A549 (cell line): Measurements from ENCODE around the gene OTOP3.
A peak's percentile ranks its signal among the peaks of the same experiment; 100 is the strongest.

Experiments
- CBX8 ChIP-seq: fragments of 200-600 bp; sonication (generic); IDR thresholded peaks from 2 replicates; pipeline ENCODE4 v1.6.1; 2016
- CEBPB ChIP-seq, 2 experiments: fragments of >200 bp in 1 of 2; sonication (Bioruptor Twin) in 1 of 2; formaldehyde crosslinking in 1 of 2; IDR thresholded peaks; 2 replicates each; pipeline ENCODE4 v1.6.1; 2012 to 2016
- EP300 ChIP-seq, 2 experiments: fragments of >200 bp; sonication (Bioruptor Twin); formaldehyde crosslinking; IDR thresholded peaks; 2 replicates in 1 of 2; 3 replicates in 1 of 2; pipeline ENCODE4 v1.6.1; 2016 to 2017
- FOSL2 ChIP-seq, 2 experiments: fragments of 450-650 bp in 1 of 2; fragments of >200 bp in 1 of 2; sonication (Bioruptor Twin) in 1 of 2; formaldehyde crosslinking; IDR thresholded peaks; 2 replicates each; pipeline versions ENCODE4 v1.5.0 to v1.6.1; 2016 to 2020; ENCODE audit warnings: mild to moderate bottlenecking in 1 of 2, moderate library complexity in 1 of 2
- HOXB5 ChIP-seq: fragments of 250-450 bp; sonication (Bioruptor Pico); IDR thresholded peaks from 2 replicates; pipeline ENCODE4 v1.5.0; 2020; ENCODE audit warnings: mild to moderate bottlenecking, moderate library complexity
- JUNB ChIP-seq: fragments of >200 bp; sonication (Bioruptor Twin); formaldehyde crosslinking; IDR thresholded peaks from 2 replicates; pipeline ENCODE4 v1.6.1; 2016
- MAFK ChIP-seq: fragments of 450-650 bp; IDR thresholded peaks from 2 replicates; pipeline ENCODE4 v1.6.1; 2014; ENCODE audit not compliant: partially characterized antibody
- MAX ChIP-seq: IDR thresholded peaks from 2 replicates; pipeline ENCODE4 v1.6.1; 2012
- POLR2A ChIP-seq: IDR thresholded peaks from 2 replicates; pipeline ENCODE4 v1.6.1; 2012; ENCODE audit warnings: mild to moderate bottlenecking, low read length
- RARB ChIP-seq: fragments of 250-450 bp; sonication (Bioruptor Pico); IDR thresholded peaks from 2 replicates; pipeline ENCODE4 v1.8.0; 2021; ENCODE audit warnings: mild to moderate bottlenecking, moderate library complexity
- RNF2 ChIP-seq: fragments of 200-600 bp; sonication (generic); IDR thresholded peaks from 2 replicates; pipeline ENCODE4 v1.6.1; 2016; ENCODE audit warnings: low read depth, mild to moderate bottlenecking, antibody characterized with exemption, moderate library complexity, borderline replicate concordance
- TF ChIP-seq, protein P1 (sequence below): fragments of >200 bp; sonication (Bioruptor Twin); formaldehyde crosslinking; IDR thresholded peaks from 3 replicates; pipeline ENCODE4 v1.5.1; 2016
- TF ChIP-seq, protein P2 (sequence below): fragments of 200-600 bp; sonication (generic); IDR thresholded peaks from 2 replicates; pipeline ENCODE4 v1.6.1; 2016; ENCODE audit warnings: antibody characterized with exemption, mild to moderate bottlenecking, moderate library complexity
- TF ChIP-seq, protein P3 (sequence below): IDR thresholded peaks from 2 replicates; pipeline ENCODE4 v1.6.1; 2012

DNA sequence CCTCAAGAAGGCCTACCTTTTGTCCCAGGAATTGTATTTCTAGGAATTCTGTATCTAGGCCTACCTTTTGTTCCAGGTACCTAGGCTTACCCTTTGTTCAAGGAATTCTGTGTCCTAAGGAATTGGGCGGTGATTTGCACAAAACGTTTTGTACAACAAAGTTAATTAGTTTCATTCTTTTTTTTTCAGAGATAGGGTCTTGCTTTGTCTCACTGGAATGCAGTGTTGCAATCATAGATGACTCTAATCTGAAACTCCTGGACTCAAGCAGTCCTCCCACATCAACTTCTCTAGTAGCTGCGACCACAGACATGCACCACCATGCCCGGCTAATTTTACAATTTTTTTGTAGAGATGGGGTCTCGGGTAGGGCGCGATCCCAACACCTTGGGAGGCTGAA, 58.7 kb downstream of the OTOP3 start:
- TF ChIP-seq FOSL2 (IDR thresholded peaks at IDR 0.05), result no peak
- no peak for TF ChIP-seq FOSL2 (CRISPR knock-in tag; IDR thresholded peaks at IDR 0.05)
- no peak for TF ChIP-seq JUNB
- TF ChIP-seq, protein P1, sequence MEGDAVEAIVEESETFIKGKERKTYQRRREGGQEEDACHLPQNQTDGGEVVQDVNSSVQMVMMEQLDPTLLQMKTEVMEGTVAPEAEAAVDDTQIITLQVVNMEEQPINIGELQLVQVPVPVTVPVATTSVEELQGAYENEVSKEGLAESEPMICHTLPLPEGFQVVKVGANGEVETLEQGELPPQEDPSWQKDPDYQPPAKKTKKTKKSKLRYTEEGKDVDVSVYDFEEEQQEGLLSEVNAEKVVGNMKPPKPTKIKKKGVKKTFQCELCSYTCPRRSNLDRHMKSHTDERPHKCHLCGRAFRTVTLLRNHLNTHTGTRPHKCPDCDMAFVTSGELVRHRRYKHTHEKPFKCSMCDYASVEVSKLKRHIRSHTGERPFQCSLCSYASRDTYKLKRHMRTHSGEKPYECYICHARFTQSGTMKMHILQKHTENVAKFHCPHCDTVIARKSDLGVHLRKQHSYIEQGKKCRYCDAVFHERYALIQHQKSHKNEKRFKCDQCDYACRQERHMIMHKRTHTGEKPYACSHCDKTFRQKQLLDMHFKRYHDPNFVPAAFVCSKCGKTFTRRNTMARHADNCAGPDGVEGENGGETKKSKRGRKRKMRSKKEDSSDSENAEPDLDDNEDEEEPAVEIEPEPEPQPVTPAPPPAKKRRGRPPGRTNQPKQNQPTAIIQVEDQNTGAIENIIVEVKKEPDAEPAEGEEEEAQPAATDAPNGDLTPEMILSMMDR, result no peak
- no peak for TF ChIP-seq POLR2A
- TF ChIP-seq, protein P2, sequence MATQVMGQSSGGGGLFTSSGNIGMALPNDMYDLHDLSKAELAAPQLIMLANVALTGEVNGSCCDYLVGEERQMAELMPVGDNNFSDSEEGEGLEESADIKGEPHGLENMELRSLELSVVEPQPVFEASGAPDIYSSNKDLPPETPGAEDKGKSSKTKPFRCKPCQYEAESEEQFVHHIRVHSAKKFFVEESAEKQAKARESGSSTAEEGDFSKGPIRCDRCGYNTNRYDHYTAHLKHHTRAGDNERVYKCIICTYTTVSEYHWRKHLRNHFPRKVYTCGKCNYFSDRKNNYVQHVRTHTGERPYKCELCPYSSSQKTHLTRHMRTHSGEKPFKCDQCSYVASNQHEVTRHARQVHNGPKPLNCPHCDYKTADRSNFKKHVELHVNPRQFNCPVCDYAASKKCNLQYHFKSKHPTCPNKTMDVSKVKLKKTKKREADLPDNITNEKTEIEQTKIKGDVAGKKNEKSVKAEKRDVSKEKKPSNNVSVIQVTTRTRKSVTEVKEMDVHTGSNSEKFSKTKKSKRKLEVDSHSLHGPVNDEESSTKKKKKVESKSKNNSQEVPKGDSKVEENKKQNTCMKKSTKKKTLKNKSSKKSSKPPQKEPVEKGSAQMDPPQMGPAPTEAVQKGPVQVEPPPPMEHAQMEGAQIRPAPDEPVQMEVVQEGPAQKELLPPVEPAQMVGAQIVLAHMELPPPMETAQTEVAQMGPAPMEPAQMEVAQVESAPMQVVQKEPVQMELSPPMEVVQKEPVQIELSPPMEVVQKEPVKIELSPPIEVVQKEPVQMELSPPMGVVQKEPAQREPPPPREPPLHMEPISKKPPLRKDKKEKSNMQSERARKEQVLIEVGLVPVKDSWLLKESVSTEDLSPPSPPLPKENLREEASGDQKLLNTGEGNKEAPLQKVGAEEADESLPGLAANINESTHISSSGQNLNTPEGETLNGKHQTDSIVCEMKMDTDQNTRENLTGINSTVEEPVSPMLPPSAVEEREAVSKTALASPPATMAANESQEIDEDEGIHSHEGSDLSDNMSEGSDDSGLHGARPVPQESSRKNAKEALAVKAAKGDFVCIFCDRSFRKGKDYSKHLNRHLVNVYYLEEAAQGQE, result no peak
- no peak for TF ChIP-seq EP300 (IDR thresholded peaks at IDR 0.05)
- no peak for TF ChIP-seq HOXB5 (CRISPR knock-in tag)
- TF ChIP-seq RARB (CRISPR knock-in tag), result no peak
- TF ChIP-seq MAX, result no peak
- TF ChIP-seq CBX8, result no peak
- peak in 1 of 2 experiments; percentile 15; a peak in 2 of 4 replicates for TF ChIP-seq CEBPB (IDR thresholded peaks at IDR 0.05)
- TF ChIP-seq, protein P3, sequence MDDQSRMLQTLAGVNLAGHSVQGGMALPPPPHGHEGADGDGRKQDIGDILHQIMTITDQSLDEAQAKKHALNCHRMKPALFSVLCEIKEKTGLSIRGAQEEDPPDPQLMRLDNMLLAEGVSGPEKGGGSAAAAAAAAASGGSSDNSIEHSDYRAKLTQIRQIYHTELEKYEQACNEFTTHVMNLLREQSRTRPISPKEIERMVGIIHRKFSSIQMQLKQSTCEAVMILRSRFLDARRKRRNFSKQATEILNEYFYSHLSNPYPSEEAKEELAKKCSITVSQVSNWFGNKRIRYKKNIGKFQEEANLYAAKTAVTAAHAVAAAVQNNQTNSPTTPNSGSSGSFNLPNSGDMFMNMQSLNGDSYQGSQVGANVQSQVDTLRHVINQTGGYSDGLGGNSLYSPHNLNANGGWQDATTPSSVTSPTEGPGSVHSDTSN, result no peak
- TF ChIP-seq RNF2, result no peak
- TF ChIP-seq MAFK, result no peak
